TTC549 (cell line): ENCODE measurements around the gene SLC66A1.
"Not testable (repeated sequence)": the region's sequence is repeated elsewhere in the genome, so short reads cannot be mapped to it uniquely, and the experiment has no call there.

ENCODE experiments used
- FAIRE-seq: peaks from 2 replicates; lab custom pipeline; 2012; peaks lifted over from hg19 to GRCh38; lab: Jason Lieb, UNC

The SLC66A1 gene

DNA sequence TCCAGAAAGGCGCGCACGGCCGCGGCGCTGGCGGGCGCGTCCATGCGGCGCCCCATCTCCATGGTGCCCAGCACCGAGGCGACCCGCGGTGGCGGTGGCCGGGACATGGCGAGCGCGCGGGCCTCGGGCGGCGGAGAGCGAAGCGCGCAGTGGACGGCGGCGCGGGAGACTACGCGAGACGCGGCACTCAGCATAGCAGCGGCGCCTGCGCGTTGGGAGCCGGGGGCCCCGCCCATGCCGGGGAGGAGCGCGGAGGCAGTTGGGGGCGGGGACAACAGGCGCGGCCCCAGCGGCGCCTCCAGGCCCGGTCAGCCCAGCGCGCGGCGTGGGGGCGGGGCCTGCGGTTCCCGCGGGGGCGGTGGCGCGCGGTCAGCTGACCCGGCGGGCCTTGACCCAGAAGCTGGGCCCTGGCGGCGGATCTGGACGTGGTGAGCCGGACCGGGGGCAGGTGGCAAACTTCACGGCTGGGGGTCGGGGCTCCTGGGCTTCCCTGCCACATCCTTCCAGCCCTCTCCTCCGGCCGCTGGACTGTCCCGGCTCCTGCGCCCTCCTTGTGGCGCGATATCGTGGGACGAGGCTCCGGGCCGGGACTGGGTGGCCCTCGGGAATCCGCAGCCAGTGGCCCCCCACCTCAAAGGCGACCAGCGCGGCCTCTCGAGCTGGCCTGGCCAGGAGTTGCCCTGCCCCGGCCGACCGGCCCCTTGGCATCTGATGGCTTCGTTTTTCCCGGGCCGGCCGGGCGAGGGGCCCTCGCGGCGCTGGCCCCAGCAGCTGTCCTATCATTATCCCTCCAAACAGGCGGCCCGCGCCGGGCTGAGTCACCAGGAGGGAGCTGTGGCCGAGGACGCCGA, at the start of gene SLC66A1, which contains the start of gene AKR7A2:
Gene SLC66A1, plus strand, starts transcription at position 396 of the 851 bp plus-strand sequence. CDS start 5,352 bp downstream, outside the sequence.
Gene AKR7A2, minus strand, starts transcription at position 214 of the 851 bp plus-strand sequence. Its CDS starts 20 bp downstream, at position 194.
- FAIRE-seq: no peak

- FAIRE-seq: no peak
These were observed 49.4 kb upstream of the SLC66A1 start for GRCh38 chr1:19262744-19263143.

- FAIRE-seq: no peak
These were observed 43.7 kb upstream of the SLC66A1 start for GRCh38 chr1:19268445-19268844.

DNA sequence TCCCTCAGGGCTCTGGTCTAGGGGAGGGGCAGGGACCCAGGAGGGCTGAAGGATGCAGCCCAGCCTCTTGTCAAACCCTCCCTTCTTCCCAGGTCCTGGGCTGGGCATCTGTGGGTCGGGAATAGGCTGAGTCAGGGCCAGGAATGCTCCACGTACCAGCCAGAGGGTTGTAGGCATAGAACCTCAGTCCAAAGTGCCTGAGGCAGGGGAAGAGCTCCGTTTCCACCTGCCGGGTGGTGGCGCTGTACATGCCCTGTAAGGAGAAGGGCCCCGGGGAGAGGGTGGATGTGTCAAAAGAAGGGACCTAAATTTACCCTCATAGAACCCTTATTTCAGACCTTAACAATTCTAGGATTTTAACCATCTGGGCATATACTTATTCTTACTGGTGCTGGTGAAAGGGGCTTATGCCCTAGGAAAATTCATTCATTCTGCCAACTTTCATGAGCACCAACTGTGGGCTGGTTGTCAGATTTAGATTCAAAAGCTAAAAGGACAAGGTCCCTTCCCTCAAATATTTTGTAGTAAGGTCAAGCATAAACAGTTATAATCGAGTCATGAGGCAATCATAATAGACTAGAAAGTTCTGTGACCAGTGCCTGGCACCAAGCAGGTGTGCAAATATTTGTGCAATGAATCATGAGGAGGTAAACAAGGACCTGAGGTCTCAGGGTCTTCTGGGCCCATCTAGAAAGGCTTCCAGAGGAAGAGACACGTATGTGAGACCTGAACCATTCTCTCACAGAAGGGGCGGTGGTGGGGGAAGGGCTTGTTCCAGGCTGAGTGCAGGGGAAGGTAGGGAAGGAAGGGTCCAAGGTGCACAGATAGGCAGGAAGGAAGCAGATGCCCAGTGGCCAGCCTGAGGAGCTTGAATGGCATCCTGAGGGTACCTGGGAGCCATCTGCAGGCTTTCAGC, 42.4 kb upstream of the SLC66A1 start:
- FAIRE-seq: not testable (repeated sequence)

- FAIRE-seq: not testable (repeated sequence)
These were observed 41.8 kb upstream of the SLC66A1 start for GRCh38 chr1:19270343-19270730.

- no peak for FAIRE-seq
These were observed 40.1 kb upstream of the SLC66A1 start for GRCh38 chr1:19272064-19272463.

- no peak for FAIRE-seq
These were observed 38.9 kb upstream of the SLC66A1 start for GRCh38 chr1:19273106-19273843.

- FAIRE-seq: not testable (repeated sequence)
These were observed 38.1 kb upstream of the SLC66A1 start for GRCh38 chr1:19273844-19274531.

DNA sequence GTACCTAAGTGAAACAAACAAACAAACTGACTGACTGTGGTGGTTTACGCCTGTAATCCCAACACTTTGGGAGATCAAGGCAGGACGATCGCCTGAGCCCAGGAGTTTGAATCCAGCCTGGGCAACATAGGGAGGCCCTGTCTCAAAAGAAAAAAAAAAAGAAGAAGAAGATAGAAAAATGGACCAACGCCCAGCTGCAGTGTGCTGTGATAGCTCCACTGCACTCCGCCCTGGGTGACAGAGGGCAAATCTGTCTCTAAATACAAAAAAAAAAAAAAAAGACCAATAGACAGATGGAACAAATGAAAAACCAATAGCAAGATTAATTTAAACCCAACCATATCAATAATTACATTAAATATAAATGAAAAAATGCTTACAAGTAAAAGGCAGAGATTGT, 37.5 kb upstream of the SLC66A1 start:
- FAIRE-seq: no peak

DNA sequence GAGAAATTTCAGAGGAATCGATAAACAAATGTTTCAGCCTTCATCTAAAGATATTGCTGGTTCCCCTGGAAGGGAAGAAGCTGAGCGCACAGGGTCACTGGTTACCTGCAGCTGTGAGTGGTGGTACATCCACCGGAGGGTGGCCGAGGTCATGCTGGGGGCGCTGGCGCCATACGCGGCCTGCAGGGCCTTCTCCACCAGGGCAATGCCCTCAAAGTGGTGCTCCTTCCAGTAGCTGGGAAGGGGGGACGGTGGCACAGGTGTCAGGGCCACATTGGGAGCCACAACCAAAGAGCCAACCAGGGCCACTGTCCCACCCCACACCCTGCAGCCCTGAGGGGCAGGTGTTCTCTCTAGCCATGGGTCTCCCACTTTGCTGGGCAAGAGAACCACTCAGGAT, 28.2 kb upstream of the SLC66A1 start:
- no peak for FAIRE-seq

DNA sequence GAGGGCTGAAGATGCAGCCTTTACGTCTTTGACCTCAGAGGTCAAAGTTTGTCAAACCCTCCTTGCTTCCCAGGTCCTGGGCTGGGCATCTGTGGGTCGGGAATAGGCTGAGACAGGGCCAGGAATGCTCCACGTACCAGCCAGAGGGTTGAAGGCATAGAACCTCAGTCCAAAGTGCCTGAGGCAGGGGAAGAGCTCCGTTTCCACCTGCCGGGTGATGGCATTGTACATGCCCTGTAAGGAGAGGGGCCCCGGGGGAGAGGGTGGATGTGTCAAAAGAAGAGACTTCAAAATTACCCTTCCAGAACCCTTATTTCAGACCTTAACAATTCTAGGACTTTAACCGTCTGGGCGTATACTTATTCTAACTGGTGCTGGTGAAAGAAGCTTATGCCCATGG, 27.2 kb upstream of the SLC66A1 start:
- no peak for FAIRE-seq

DNA sequence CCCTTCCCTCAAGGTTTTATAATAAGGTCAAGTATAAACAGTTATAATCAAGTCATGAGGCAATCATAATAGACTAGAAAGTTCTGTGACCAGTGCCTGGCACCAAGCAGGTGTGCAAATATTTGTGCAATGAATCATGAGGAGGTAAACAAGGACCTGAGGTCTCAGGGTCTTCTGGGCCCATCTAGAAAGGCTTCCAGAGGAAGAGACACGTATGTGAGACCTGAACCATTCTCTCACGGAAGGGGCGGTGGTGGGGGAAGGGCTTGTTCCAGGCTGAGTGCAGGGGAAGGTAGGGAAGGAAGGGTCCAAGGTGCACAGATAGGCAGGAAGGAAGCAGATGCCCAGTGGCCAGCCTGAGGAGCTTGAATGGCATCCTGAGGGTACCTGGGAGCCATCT, 26.8 kb upstream of the SLC66A1 start:
- FAIRE-seq: not testable (repeated sequence)

DNA sequence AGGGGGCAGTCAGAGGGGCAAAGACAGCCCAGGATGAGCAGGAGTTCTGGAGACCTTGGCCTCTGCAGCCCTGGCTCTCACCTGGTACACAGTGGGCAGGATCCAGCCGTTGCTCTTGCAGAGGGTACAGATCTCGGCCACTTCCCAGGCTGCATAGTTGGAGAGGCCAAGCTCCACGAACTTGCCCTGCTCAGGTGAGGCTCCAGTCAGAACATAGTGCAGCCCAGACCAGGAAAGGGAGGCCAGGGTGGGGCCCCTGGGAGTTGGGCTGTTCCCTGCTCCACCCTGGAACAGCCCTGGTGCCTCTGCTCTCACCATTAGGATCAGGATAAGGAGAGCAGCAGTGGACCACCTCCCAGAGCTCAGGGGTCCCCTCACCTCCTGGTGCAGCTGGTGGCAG, 26.3 kb upstream of the SLC66A1 start:
- not testable (repeated sequence) for FAIRE-seq

DNA sequence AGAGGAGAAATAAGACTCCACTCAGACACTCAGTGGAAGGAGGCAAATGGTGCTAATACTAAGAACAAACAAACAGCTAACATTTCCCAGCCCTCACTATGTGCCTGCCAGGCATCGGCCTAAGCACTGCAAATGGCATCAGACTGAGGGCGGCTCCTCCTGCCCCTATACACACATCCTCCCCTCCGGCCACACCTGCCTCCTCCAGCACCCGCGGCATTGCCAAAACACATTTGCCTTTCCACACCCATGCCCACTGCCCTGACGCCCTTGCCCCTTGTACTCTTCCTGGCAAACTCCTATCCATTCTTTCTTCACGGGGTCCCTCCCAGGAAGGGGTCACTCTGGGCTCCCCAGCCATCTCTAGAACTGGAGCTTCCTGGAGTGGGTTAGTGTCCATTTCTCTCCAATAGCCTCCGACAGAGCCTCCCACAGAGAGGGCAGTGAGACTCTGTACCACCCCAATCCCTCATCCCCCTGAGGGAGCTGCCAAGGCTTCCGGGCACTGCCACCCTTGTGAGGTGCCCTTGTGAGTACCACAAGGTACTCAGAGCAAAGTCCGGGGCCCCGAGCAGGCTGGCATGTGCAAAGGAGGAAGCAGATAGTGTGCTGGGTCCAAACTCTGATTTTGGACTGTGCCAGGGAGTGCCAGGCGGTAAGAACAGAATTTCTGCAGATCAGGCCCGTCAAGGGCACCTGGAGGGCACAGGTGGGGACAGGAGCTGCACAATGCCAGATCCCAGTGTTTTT, 24.5 kb upstream of the SLC66A1 start:
- no peak for FAIRE-seq

GRCh38 chr1:19288324-19289241, 23.5 kb upstream of the SLC66A1 start, which contains the start of gene AKR7A3:
Gene AKR7A3, minus strand, starts transcription at chr1:19288770. Its CDS starts 61 bp downstream, at chr1:19288709.
- FAIRE-seq: not testable (repeated sequence)

DNA sequence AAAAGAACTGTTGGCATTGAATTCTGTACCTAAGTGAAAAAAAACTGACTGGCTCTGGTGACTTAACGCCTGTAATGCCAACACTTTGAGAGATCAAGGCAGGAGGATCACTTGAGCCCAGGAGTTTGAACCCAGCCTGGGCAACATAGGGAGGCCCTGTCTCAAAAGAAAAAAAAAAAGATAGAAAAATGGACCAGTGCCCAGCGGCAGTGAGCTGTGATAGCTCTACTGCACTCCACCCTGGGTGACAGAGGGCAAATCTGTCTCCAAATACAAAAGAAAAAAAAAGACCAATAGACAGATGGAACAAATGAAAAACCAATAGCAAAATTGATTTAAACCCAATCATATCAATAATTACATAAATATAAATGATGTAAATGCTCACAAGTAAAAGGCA, 22.9 kb upstream of the SLC66A1 start:
- no peak for FAIRE-seq

DNA sequence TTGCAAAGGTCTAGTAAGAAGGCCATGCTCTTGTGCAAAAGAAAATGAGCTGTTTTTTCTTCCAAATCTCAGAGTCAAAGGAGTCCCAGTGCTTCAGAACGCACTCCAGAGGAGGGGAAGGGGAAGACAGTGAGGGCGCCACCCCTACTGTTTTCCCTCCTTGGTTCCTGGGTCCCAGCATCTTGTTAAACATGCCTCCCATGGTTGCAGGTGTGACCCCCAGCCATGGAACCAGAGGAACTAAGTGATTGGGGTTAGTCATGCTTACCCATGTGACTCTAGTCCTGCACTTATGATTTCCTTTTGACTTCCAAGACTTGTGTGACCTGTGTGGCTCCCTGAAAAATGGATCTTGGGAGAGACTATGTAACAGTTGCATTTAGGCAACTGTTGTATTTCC, 17.5 kb upstream of the SLC66A1 start:
- no peak for FAIRE-seq

DNA sequence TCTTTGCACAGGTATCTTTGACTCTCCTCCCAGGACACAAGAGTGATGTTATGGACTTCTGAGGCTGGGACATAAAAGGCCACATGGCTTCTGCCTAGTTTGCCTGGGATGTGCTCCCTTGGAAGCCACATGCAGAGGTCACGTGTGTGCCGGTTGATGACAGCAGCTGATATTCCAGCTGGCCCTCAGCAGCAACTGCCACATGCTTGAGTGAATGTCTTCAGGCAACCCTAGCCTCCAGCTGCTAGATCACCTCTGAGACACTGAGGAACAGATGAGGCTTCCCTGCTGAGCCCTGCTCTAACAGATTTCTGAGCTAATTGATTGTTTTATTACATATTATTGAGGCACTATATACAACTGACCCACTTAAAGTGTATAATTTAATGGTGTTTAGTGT, 11.9 kb upstream of the SLC66A1 start:
- no peak for FAIRE-seq

DNA sequence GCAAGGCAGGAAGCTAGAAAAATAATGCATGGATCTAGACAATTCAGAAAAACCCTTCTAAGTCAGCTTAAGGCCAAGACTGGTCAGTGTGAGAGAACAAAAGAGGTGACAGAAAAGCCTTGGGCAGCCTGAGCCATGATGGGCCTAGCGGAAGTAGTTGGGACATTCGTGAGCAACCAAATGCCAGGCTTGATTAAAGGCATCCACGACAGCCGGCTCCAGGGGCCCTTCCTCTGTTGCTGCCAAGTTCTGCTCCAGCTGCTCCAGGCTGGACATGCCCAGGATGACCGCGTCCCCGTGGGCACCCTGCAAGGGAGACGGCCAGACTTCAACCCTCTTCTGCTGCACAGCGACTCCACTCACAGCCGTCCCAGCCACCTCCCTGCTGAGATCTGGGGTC, 8.0 kb upstream of the SLC66A1 start:
- not testable (repeated sequence) for FAIRE-seq

DNA sequence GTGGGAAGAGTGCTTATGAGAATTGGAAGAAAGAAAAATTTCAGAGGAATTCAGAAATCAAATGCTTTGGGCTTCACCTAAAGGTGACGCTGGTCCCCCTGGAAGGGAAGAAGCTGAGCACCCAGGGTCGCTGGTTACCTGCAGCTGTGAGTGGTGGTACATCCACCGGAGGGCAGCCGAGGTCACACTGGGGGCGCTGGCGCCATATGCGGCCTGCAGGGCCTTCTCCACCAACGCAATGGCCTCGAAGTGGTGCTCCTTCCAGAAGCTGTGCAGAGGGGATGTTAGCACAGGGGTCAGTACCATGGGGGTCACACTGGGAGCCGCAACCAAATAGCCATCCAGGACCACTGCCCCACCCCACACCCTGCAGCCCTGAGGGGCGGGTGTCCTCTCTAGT, 6.2 kb upstream of the SLC66A1 start:
- no peak for FAIRE-seq
